Loucy (cell line): ENCODE results near the gene CENPP.

Source experiments
- H2AFZ ChIP-seq: fragments of 200-600 bp; sonication (generic); 2 replicates; pipeline ENCODE4 v1.6.0; 2016; ENCODE audit warnings: antibody characterized with exemption, mild to moderate bottlenecking, low read length, moderate library complexity
- H3F3A ChIP-seq: fragments of 200-600 bp; 2 replicates; pipeline ENCODE4 v1.6.0; 2016; ENCODE audit warnings: antibody characterized with exemption, low read depth, mild to moderate bottlenecking
- H3K27me3 ChIP-seq: fragments of 200-600 bp; sonication (generic); 2 replicates; pipeline ENCODE4 v1.6.1; 2014; ENCODE audit warnings: low read length, mild to moderate bottlenecking; ENCODE audit not compliant: insufficient read depth, poor library complexity, severe bottlenecking
- H3K36me3 ChIP-seq: fragments of 200-600 bp; sonication (generic); 2 replicates; pipeline ENCODE4 v1.6.1; 2016; ENCODE audit warnings: low read length; ENCODE audit not compliant: insufficient read depth
- H3K4me1 ChIP-seq: fragments of 200-600 bp; sonication (generic); 2 replicates; pipeline ENCODE4 v1.5.1; 2014; ENCODE audit warnings: low read length, mild to moderate bottlenecking; ENCODE audit not compliant: insufficient read depth, poor library complexity, severe bottlenecking
- H3K4me2 ChIP-seq: fragments of 200-600 bp; sonication (generic); 2 replicates; pipeline ENCODE4 v1.6.0; 2014; ENCODE audit warnings: antibody characterized with exemption, low read length, low read depth, mild to moderate bottlenecking; ENCODE audit not compliant: poor library complexity, severe bottlenecking
- H3K4me3 ChIP-seq: fragments of 200-600 bp; sonication (generic); 2 replicates; pipeline ENCODE4 v1.5.1; 2014; ENCODE audit warnings: low read length, mild to moderate bottlenecking, mixed read lengths; ENCODE audit not compliant: poor library complexity, severe bottlenecking
- H3K79me2 ChIP-seq: fragments of 200-600 bp; sonication (generic); 2 replicates; pipeline ENCODE4 v1.6.1; 2014; ENCODE audit warnings: low read length; ENCODE audit not compliant: insufficient read depth
- H3K9ac ChIP-seq: fragments of 200-600 bp; sonication (generic); 2 replicates; pipeline ENCODE4 v1.6.0; 2014; ENCODE audit warnings: mild to moderate bottlenecking, low read depth, low read length, moderate library complexity; ENCODE audit not compliant: poor library complexity, severe bottlenecking
- H3K9me2 ChIP-seq: fragments of 200-600 bp; sonication (generic); replicated peaks from 2 replicates; pipeline ENCODE4 v1.6.1; 2016; ENCODE audit warnings: low read depth, low read length, mixed read lengths
- H3K9me3 ChIP-seq: fragments of 200-600 bp; sonication (generic); 2 replicates; pipeline ENCODE4 v1.6.1; 2014; ENCODE audit warnings: mild to moderate bottlenecking, antibody characterized with exemption, low read length, low read depth; ENCODE audit not compliant: insufficient read depth
- H4K20me1 ChIP-seq: fragments of 200-600 bp; sonication (generic); 2 replicates; pipeline ENCODE4 v1.6.0; 2014; ENCODE audit warnings: antibody characterized with exemption, low read length, mild to moderate bottlenecking; ENCODE audit not compliant: insufficient read depth, poor library complexity, severe bottlenecking
- EZH2phosphoT487 ChIP-seq: fragments of 200-600 bp; IDR thresholded peaks from 2 replicates; pipeline ENCODE4 v1.6.1; 2018; ENCODE audit warnings: antibody characterized with exemption, mild to moderate bottlenecking, moderate library complexity, borderline replicate concordance
- TF ChIP-seq, protein P1 (sequence below): fragments of 200-600 bp; sonication (generic); conservative IDR thresholded peaks from 2 replicates; pipeline ENCODE4 v1.5.1; 2014; ENCODE audit warnings: mild to moderate bottlenecking, antibody characterized with exemption, low read length

CENPP gene

DNA sequence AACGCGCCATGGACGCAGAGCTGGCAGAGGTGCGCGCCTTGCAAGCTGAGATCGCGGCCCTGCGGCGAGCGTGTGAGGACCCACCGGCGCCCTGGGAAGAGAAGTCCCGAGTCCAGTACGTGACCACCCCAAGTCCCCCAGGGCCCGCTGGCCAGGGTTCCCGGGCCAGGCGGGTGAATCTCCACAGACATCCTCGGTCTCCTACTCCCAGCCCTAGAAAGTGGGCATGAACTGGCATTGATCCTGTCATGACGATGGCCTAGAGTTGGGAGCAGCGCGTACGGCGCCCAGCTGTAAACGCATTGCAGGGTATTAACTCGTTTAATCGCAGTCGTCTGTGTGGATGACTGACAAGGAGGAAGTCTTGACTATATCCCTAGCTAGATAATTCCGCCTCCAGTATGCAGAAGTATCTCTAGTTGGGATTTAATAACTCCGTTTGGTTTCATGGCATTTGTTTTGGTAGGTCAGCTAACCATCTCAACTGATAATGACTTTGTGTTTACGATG lies 293 bp downstream of the CENPP start:
- peaks cover 67% of the 10 kb centered on the region for H3K79me2 ChIP-seq
- peak overlapping the region; percentile 90 for H3K4me3 ChIP-seq
- H2AFZ ChIP-seq: peak overlapping the region; percentile 97
- H3K27me3 ChIP-seq: no peaks in the 10 kb centered on the region
- H3K4me1 ChIP-seq: peaks cover 39% of the 10 kb centered on the region
- TF ChIP-seq, protein P1, sequence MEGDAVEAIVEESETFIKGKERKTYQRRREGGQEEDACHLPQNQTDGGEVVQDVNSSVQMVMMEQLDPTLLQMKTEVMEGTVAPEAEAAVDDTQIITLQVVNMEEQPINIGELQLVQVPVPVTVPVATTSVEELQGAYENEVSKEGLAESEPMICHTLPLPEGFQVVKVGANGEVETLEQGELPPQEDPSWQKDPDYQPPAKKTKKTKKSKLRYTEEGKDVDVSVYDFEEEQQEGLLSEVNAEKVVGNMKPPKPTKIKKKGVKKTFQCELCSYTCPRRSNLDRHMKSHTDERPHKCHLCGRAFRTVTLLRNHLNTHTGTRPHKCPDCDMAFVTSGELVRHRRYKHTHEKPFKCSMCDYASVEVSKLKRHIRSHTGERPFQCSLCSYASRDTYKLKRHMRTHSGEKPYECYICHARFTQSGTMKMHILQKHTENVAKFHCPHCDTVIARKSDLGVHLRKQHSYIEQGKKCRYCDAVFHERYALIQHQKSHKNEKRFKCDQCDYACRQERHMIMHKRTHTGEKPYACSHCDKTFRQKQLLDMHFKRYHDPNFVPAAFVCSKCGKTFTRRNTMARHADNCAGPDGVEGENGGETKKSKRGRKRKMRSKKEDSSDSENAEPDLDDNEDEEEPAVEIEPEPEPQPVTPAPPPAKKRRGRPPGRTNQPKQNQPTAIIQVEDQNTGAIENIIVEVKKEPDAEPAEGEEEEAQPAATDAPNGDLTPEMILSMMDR: no peak
- TF ChIP-seq EZH2phosphoT487: no peak
- H3K9ac ChIP-seq: peak overlapping the region; percentile 88
- no peaks in the 10 kb centered on the region for H3K9me2 ChIP-seq
- H3K36me3 ChIP-seq: no peaks in the 10 kb centered on the region; the same call in 1 of the 2 replicates
- H3K4me2 ChIP-seq: peak overlapping the region; percentile 89
- H4K20me1 ChIP-seq: peaks cover 3% of the 10 kb centered on the region
- no peaks in the 10 kb centered on the region for H3K9me3 ChIP-seq
- H3F3A ChIP-seq: no peaks in the 10 kb centered on the region

DNA sequence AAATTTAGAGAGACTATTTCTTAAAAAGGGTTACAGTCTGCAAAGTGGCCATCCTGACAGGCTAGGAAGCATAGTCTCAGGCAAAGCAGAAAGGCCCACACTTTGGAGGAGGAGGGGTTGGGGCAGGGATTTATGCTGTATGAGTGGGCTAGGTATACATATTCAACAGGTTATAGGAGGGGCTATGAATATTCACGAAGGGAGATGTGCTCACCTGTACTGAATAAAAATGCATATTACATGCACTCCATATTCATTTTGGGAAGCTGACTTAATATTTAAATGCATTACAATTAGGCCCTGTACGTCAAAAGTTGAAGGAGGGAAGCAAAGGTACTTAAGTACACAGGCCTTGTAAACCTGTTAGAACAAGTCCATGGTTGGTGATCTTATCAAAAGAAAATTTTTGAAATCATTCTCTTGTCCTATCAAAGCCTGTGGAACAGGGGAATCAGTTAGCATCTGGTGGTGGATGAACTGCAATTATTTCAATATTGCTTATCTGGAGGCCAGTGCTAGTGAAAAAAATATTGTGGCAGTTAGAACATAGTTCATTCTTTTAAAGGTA lies 1.6 kb downstream of the CENPP start:
- Histone ChIP-seq H3K9me2 (no peaks in the 10 kb centered on the region), H3K36me3 (no peaks in the 10 kb centered on the region; the same call in 1 of the 2 replicates), H3K9me3 (no peaks in the 10 kb centered on the region), H3K9ac (peak overlapping the region; percentile 88), H3K4me2 (peak overlapping the region; percentile 89), H3K27me3 (no peaks in the 10 kb centered on the region), H3K79me2 (peaks cover 67% of the 10 kb centered on the region), H3F3A (no peaks in the 10 kb centered on the region), H2AFZ (no peak overlapping the region), H3K4me1 (peaks cover 39% of the 10 kb centered on the region), H4K20me1 (no peaks in the 10 kb centered on the region), H3K4me3 (peak overlapping the region; percentile 90)
- TF ChIP-seq, protein P1: no peak
- no peak for TF ChIP-seq EZH2phosphoT487

DNA sequence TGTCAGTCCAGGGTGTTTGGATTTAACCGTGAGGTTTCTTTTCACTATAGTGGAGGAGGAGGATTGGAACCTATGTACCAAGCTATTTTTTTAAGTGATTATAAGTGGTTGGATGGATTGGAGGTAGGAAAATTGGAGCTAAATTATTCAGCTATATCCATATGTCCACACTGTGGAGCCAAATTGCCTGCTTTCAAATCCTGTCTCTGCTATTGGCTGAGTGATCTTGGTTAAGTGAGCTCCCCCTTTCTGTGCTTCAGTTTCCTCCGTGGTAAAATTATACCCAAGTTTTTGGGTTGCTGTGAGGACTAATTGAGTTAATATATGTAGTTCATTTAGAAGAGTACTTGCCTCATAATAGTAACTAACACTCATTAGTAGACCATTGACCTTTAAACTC lies 2.5 kb downstream of the CENPP start:
- Histone ChIP-seq H3K79me2 (peaks cover 58% of the 10 kb centered on the region), H2AFZ (no peak overlapping the region), H3K4me2 (peak overlapping the region; percentile 89), H3K4me3 (peak overlapping the region; percentile 90), H3K27me3 (no peaks in the 10 kb centered on the region), H3K4me1 (peaks cover 39% of the 10 kb centered on the region), H3K36me3 (no peaks in the 10 kb centered on the region), H4K20me1 (no peaks in the 10 kb centered on the region), H3K9me3 (no peaks in the 10 kb centered on the region), H3F3A (no peaks in the 10 kb centered on the region), H3K9ac (peak overlapping the region; percentile 88), H3K9me2 (no peaks in the 10 kb centered on the region)
- no peak for TF ChIP-seq EZH2phosphoT487
- TF ChIP-seq, protein P1: peak; percentile 63
